Measurements from ENCODE around the gene SMLR1.

Gene SMLR1

GRCh38 chr6:130810307-130811030 lies 16.7 kb upstream of the SMLR1 start:
- no peak for TF ChIP-seq CTCF (IDR thresholded peaks at IDR 0.05; ENCODE audit: insufficient read depth, missing control alignments)
- DNase-seq (ENCODE audit: insufficient read length, low spot score): no peak
- peak; percentile 88 for FAIRE-seq

GRCh38 chr6:130811932-130812331 lies 15.3 kb upstream of the SMLR1 start:
- TF ChIP-seq CTCF (IDR thresholded peaks at IDR 0.05; ENCODE audit: insufficient read depth, missing control alignments): no peak
- DNase-seq (ENCODE audit: insufficient read length, low spot score): no peak
- peak; percentile 41 for FAIRE-seq

- no peak for TF ChIP-seq CTCF (IDR thresholded peaks at IDR 0.05; ENCODE audit: insufficient read depth, missing control alignments)
- no peak for DNase-seq (ENCODE audit: insufficient read length, low spot score)
- no peak for FAIRE-seq
These were observed 12.7 kb upstream of the SMLR1 start for GRCh38 chr6:130814506-130814905.

GRCh38 chr6:130815200-130816071 lies 11.8 kb upstream of the SMLR1 start:
- no peak for DNase-seq (ENCODE audit: insufficient read length, low spot score)
- no peak for TF ChIP-seq CTCF (IDR thresholded peaks at IDR 0.05; ENCODE audit: insufficient read depth, missing control alignments)
- no peak for FAIRE-seq

- DNase-seq (ENCODE audit: insufficient read length, low spot score): no peak
- no peak for TF ChIP-seq CTCF (IDR thresholded peaks at IDR 0.05; ENCODE audit: insufficient read depth, missing control alignments)
- FAIRE-seq: no peak
These were observed 4.5 kb upstream of the SMLR1 start for GRCh38 chr6:130822736-130823135.

GRCh38 chr6:130824978-130825694 lies 2.1 kb upstream of the SMLR1 start:
- no peak for TF ChIP-seq CTCF (IDR thresholded peaks at IDR 0.05; ENCODE audit: insufficient read depth, missing control alignments)
- no peak for FAIRE-seq

More at GRCh38 chr6:130824978-130825694, 2.1 kb upstream of the SMLR1 start:
- no peak for DNase-seq (ENCODE audit: insufficient read length, low spot score)

Data from D721Med (cell line).